GM12892 (cell line): ENCODE data around the gene RAD52.

Source experiments
- POLR2A ChIP-seq: IDR thresholded peaks from 2 replicates; pipeline ENCODE4 v1.6.1; 2011; ENCODE audit warnings: low read depth, low read length, control low read depth
- POLR2AphosphoS5 ChIP-seq: IDR thresholded peaks from 2 replicates; pipeline ENCODE4 v1.6.1; 2011; ENCODE audit warnings: low read depth, low read length, control low read depth
- TAF1 ChIP-seq: IDR thresholded peaks from 2 replicates; pipeline ENCODE4 v1.6.1; 2011; ENCODE audit warnings: low read depth, mild to moderate bottlenecking, control low read depth, low read length, borderline replicate concordance

DNA sequence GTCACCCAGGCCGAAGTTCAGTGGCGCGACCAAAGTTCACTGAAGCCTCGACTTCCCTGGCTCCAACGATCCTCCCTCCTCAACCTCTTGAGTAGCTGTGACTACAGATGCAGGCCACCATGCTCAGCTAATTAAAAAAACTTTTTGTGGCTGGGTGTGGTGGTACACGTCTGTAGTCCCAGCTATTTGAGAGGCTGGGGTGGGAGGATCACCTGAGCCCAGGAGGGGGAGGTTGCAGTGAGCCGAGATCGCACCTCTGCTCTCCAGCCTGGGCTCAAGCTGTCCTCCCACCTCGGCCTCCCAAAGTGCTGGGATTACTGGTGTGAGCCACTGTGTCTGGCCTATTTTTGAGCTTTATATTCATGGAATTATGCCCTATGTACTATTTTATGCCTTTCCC lies 18.1 kb upstream of the RAD52 start:
- TF ChIP-seq POLR2A = no peak
- no peak for TF ChIP-seq TAF1
- TF ChIP-seq POLR2AphosphoS5 = no peak
